GM12875 (cell line): ENCODE data around the gene HIF1A.

Experiments
- H3K4me3 ChIP-seq: one replicate; pipeline ENCODE4 v1.5.1; 2011; ENCODE audit warnings: low read depth, low read length, control low read depth
- CTCF ChIP-seq: IDR thresholded peaks from 2 replicates; pipeline ENCODE4 v1.5.1; 2011; ENCODE audit warnings: low read depth, mild to moderate bottlenecking, control low read depth, inconsistent platforms, low read length, moderate library complexity, borderline replicate concordance; ENCODE audit not compliant: insufficient read depth

HIF1A gene

GRCh38 chr14:61746881-61747280 lies 51.6 kb downstream of the HIF1A start:
- no peak overlapping the region for H3K4me3 ChIP-seq

GRCh38 chr14:61747342-61747741 lies 52.0 kb downstream of the HIF1A start:
- no peak for TF ChIP-seq CTCF
- no peak overlapping the region for H3K4me3 ChIP-seq

More at GRCh38 chr14:61746881-61747280, 51.6 kb downstream of the HIF1A start:
- TF ChIP-seq CTCF = no peak

DNA sequence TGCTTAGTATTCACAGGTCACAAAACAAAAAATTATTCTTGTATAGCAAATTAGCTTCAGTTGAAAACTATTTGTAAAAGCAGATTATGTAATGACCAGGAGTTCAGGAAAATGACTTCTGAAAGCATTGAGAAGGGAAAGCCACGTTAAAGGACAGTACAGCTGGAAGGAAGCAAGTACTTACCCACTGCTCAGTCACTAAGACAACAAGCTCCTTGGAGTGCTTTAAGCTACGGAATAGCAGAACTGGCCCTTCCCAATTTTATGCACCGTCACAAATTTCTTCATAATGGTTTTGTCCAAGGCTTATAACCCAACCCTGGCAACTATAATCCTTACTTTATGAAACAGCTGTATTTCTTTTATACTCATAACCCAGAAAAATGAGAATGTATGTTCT lies 54.0 kb downstream of the HIF1A start:
- peak overlapping the region; percentile 33 for H3K4me3 ChIP-seq

DNA sequence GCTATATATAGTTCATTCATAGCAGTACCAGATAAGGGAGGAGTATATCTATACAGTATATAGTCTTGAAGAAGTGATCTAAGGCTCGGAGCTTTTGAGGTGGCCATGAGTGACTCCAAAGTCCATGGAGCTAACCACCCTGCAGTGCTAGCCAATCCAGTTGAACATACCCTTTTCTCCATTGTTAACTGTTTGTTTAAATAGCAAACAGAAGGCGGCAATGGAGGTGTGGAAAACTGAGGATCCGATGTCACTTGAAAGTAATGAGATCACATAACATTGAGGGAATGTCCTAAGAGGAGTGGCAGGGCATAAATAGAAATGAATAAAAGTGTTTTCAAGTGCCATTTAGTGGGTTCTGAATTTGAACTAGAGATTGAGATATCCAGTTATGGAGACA lies 54.6 kb downstream of the HIF1A start:
- TF ChIP-seq CTCF = no peak
- peak overlapping the region; percentile 31 for H3K4me3 ChIP-seq

More for the DNA sequence above, 54.0 kb downstream of the HIF1A start:
- no peak for TF ChIP-seq CTCF

DNA sequence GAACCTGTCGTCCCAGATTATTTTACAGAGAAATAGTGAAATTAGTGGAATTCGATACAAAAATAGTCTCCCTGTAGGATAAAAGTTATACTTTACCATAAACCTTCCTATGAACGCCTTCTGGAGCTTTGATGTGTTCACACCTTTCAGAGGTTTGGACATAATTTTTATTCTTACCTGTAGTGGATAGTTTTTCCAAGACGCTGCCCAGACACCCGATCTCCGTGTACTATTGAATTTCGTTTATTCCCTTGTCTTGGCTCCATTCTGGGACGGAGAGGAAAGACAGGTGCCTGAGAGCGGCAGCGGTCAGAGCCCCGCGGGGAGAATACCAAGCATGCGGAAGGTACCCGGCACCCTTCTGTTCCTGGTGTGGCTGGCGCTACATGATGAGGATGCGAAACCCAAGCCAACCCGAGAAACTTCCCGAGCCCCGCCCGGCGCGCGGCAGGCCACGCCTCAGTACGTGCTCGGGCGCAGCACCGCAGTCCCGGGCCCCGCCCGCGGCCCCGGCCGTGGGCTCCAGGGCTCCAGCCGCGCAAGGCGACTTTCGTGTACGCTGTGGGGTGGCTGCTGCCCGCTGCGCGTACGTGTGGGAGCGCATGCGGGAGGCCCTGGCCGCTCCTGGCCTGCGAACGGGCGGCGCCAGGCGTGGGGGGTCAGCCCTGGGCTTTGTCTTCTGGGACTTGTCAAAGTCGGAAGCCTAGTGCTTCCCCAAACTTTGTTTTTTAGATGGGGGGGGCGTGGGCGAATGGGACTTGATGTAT lies 55.6 kb downstream of the HIF1A start:
- TF ChIP-seq CTCF = no peak
- peak overlapping the region; percentile 59 for H3K4me3 ChIP-seq

GRCh38 chr14:61751475-61751989 lies 56.2 kb downstream of the HIF1A start:
- peak overlapping the region; percentile 59 for H3K4me3 ChIP-seq
- no peak for TF ChIP-seq CTCF

DNA sequence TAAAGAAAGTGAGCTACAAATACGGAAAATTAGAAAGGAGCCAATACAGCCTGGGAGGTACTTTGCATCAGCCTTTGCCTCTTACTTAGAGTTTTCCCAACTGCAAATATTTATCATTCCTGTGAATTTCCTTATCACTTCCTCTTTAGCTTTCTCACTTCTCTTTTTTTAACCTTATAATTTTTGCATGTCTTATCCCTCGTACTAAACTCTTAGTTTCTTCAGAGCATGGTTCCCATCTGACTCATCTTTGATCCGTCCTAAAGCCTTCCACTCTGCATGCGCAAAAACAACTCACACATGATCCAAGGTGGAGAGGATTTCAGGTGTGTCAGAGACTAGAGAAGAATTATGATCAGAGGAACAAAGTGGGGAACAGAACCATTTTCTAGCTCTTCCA lies 57.3 kb downstream of the HIF1A start:
- no peak overlapping the region for H3K4me3 ChIP-seq
- no peak for TF ChIP-seq CTCF
